Endothelial cell of hepatic sinusoid (primary cell): Measurements from ENCODE around the gene METTL25.

ENCODE experiments used
- in situ Hi-C: cut with HindIII; loops from 2 replicates; pipeline ENCODE4 v1.10.0; 2017; ENCODE audit warnings: low sequenced_read_pairs

Gene METTL25

DNA sequence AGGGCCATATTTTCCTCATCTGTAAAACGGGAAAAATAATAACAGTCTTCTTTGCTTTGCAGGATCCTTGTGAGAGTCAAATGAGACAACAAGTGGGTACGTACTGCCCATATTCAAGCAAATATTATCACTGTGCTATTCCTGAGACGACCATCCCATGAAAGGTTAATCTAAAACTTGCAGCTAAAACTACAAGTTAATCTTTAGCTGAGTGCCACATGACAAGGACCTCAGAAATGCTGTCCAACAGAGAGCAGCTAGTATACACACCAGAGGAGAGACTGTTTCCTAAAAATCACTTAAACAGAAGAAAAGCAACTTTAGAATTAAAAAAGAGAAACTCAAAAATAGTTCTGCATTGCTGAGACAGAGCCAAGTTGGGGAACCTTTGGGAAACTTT is 165.7 kb downstream of the METTL25 start:
- in situ Hi-C loops, result no loop called here

DNA sequence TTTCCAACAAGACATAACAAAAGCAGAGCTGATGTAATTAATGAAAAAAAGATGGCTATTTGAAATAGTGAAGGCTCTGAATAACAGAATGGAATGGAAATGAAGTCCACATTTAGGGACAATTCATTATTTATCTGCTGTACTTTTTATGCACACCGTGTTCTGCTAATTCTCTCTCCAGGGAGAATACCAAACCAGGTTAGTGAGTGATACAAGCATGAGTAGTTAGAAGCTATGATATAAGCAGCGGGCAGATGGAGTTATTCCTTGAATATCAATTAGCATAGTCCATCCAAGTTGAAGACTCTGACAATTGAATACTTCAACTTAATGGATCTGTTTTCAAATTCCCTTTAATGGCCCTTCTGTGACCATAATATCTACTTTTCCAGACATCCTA is 166.3 kb downstream of the METTL25 start:
- in situ Hi-C loops, result no loop called here

DNA sequence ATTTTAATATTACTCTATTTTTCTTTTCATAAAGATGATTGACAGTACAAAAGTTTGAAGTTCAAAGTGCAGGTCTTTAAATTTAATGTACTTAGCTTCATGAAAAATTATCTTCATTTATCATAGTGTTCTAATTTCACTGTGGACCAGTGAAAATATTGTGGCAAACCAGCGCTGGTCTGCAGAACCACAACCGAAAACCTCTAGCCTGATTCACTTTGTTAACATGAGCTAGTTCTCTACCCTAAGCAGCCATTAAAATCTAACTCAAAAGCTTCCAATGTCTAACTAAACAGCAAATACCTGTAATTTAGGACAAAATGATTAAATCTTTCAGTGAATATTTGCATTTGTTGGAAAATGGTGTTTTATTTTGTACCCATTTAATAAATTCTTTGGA is 167.3 kb downstream of the METTL25 start:
- in situ Hi-C loops, result no loop called here

DNA sequence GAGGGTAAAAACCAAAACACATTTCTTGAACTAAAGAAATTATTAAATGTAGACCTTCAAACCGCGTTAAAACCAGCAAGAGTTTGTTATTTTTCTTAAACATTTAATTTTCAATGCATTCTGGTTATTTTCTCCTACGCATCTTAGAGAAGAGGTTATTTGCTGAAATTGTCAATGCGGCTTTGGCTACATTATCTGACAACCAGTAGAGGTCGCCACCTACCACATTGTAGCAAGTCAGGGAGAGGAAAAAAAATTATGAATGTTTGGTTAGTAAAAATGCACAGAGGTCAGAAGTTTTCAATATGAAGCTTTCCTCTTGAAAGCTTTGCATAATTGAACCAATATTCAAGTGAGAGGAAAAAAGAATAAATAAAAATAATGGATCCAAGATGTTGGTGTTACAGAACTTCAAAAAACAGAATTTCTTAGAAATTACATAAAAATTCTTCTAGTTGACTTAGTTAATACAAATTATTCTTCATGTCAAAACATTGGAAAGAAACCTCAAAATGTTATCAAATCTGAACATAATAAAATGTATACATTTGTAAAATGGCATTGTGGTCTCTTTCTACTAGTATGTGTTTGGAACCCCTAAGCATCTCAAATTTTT is 168.9 kb downstream of the METTL25 start:
- in situ Hi-C loops, result no loop called here
